SK-N-MC (cell line): Measurements from ENCODE around the gene POLD4.
A peak's percentile ranks its signal among the peaks of the same experiment; 100 is the strongest.
"Not testable (repeated sequence)": the region's sequence is repeated elsewhere in the genome, so short reads cannot be mapped to it uniquely, and the experiment has no call there.

Experiments used
- DNase-seq: peaks from one replicate; pipeline ENCODE4 v3.0.0-alpha.2; 2011; ENCODE audit warnings: low read depth, low spot score
- H3K27ac ChIP-seq: fragments of 200-600 bp; sonication (generic); 2 replicates; pipeline ENCODE4 v1.5.1; 2016; ENCODE audit warnings: mixed run types
- H3K36me3 ChIP-seq: fragments of 200-600 bp; sonication (generic); 2 replicates; pipeline ENCODE4 v1.6.1; 2017; ENCODE audit warnings: antibody characterized with exemption, low read length, mixed read lengths; ENCODE audit not compliant: insufficient read depth
- H3K4me3 ChIP-seq: fragments of 200-600 bp; sonication (generic); 2 replicates; pipeline ENCODE4 v1.5.1; 2016
- H3K9ac ChIP-seq: fragments of 200-600 bp; sonication (generic); 2 replicates; pipeline ENCODE4 v1.8.0; 2017; ENCODE audit warnings: mixed run types, mixed read lengths; ENCODE audit not compliant: insufficient read length
- H3K9me3 ChIP-seq: fragments of 200-600 bp; sonication (generic); 2 replicates; pipeline ENCODE4 v1.6.1; 2017; ENCODE audit warnings: low read depth, mild to moderate bottlenecking, antibody characterized with exemption, low read length, moderate library complexity, mixed read lengths
- EZH2 ChIP-seq: fragments of 200-600 bp; sonication (generic); IDR thresholded peaks from one replicate; pipeline ENCODE4 v1.6.1; 2017; ENCODE audit warnings: antibody characterized with exemption
- FOXP2 ChIP-seq: optimal IDR thresholded peaks from 2 replicates; pipeline ENCODE3; 2011; ENCODE audit warnings: mild to moderate bottlenecking, moderate library complexity; ENCODE audit not compliant: insufficient read depth; ENCODE audit errors: extremely low read length, control extremely low read depth
- POLR2AphosphoS5 ChIP-seq: IDR thresholded peaks from 2 replicates; pipeline ENCODE4 v1.6.1; 2012; ENCODE audit warnings: mild to moderate bottlenecking, low read depth, low read length, borderline replicate concordance

POLD4 gene

GRCh38 chr11:67353317-67354074 is at the start of gene POLD4:
POLD4 (minus strand) TSS chr11:67353546; CDS start chr11:67353399, 147 bp downstream.
- Histone ChIP-seq H3K27ac (peak within 1 kb of the TSS; percentile 62), H3K9me3 (no peaks in the 10 kb centered on the region), H3K9ac (peak within 1 kb of the TSS; percentile 64), H3K36me3 (no peaks in the 10 kb centered on the region), H3K4me3 (peak within 1 kb of the TSS; percentile 87)
- DNase-seq, result no peak
- no peak for TF ChIP-seq EZH2
- TF ChIP-seq POLR2AphosphoS5, result no peak
- no peak for TF ChIP-seq FOXP2

- H3K9me3 ChIP-seq, H3K9ac ChIP-seq, H3K27ac ChIP-seq, H3K4me3 ChIP-seq, DNase-seq: not testable (repeated sequence)
- peaks cover 18% of the 10 kb centered on the region; the same call in 1 of the 2 replicates for H3K36me3 ChIP-seq
Measured at GRCh38 chr11:67403085-67403484, 49.7 kb upstream of the POLD4 start.

DNA sequence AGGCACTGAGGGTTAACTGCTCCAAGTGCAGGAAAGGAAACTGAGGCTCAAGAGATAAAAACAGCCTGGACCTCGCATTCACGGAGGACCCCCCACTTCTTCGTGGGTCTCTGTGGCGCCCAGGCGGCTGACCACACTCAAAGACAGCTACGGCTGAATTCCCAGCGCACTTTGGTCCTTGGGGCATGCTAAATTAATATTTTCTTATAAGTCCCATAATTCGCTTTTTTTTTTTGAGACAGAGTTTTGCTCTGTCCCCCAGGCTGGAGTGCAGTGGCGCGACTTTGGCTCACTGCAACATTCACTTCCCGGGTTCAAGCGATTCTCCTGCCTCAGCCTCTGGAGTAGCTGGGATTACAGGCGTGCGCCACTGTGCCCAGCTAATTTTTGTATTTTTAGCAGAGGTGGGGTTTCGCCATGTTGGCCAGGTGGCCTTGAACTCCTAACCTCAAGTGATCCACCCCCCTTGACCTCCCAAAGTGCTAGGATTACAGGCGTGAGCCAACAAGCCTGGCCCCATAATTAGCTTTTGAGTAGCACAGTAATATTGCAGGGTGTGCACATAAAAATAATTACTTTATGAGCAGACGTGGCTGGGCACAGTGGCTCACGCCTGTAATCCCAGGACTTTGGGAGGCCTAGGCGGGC is 49.0 kb upstream of the POLD4 start:
- H3K36me3 ChIP-seq, result peaks cover 26% of the 10 kb centered on the region
- H3K4me3 ChIP-seq, result peak overlapping the region; percentile 72
- DNase-seq, H3K9me3 ChIP-seq: not testable (repeated sequence)
- H3K27ac ChIP-seq, result peak overlapping the region; percentile 94
- peak overlapping the region; percentile 66 for H3K9ac ChIP-seq

DNA sequence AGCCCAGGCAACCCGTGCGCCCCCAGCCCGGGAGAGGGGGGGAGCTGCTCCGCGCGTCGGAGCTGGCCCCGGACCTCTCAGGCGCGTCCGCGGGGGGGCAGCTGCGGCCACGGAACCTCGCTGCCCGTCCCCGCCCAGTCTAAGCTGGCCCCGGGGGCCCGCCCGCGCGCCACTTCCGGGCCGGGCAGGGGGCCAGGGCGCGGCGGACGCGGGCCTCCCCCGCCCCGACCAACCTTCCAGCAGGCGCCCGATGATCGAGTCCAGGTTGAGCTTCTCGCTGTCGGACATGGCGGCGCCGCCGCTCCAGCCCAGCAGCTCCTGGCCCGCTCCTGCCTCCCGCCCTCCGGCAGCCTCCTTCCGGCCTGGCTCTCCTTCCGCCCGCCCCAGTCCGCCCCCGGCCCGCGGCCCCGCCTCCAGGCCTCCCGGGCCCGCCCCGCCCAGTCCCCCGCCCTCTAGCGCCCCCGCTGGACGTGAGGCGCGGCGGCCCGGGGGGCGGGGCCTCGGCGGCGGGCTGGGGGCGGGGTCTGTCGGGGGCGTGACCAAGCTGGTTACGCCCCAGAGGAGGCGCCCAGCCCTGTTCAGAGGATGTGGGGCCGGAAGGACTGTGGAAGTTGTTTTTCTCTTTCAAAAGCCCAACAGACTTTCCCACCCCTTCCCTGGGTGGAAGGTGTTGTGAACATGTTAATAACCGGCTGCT is 48.3 kb upstream of the POLD4 start, which contains the start of gene PPP1CA:
PPP1CA (minus strand) TSS at position 364 of the 697 bp plus-strand sequence; CDS start at position 288, 76 bp downstream.
- H3K9ac ChIP-seq, result peak within 1 kb of the TSS; percentile 88
- H3K4me3 ChIP-seq, result peak within 1 kb of the TSS; percentile 83
- H3K27ac ChIP-seq, result peak within 1 kb of the TSS; percentile 94
- no peak for DNase-seq
- no peak for TF ChIP-seq EZH2
- peak; percentile 72; the same call in 1 of the 2 replicates for TF ChIP-seq POLR2AphosphoS5
- no peaks in the 10 kb centered on the region for H3K9me3 ChIP-seq
- H3K36me3 ChIP-seq, result peaks cover 32% of the 10 kb centered on the region

GRCh38 chr11:67400942-67401494 is 47.7 kb upstream of the POLD4 start:
- H3K9me3 ChIP-seq, result no peaks in the 10 kb centered on the region
- no peak for DNase-seq
- H3K9ac ChIP-seq, result peak overlapping the region; percentile 88
- peaks cover 38% of the 10 kb centered on the region for H3K36me3 ChIP-seq
- no peak overlapping the region; the same call in 1 of the 2 replicates for H3K27ac ChIP-seq
- peak overlapping the region; percentile 83 for H3K4me3 ChIP-seq
- no peak for TF ChIP-seq POLR2AphosphoS5
- TF ChIP-seq FOXP2, result no peak
- no peak for TF ChIP-seq EZH2

GRCh38 chr11:67400251-67400941 is 47.0 kb upstream of the POLD4 start:
- Histone ChIP-seq H3K36me3 (peaks cover 43% of the 10 kb centered on the region), H3K27ac (no peak overlapping the region), H3K9me3 (no peaks in the 10 kb centered on the region), H3K4me3 (peak overlapping the region; percentile 83), H3K9ac (peak overlapping the region; percentile 88)
- TF ChIP-seq POLR2AphosphoS5 (peak; percentile 20; the same call in 1 of the 2 replicates), EZH2 (no peak)
- DNase-seq, result no peak

GRCh38 chr11:67398661-67399563 is 45.6 kb upstream of the POLD4 start:
- no peak for DNase-seq
- Histone ChIP-seq H3K9ac (no peak overlapping the region), H3K36me3 (peaks cover 48% of the 10 kb centered on the region), H3K4me3 (no peak overlapping the region), H3K9me3 (no peaks in the 10 kb centered on the region), H3K27ac (no peak overlapping the region)
- TF ChIP-seq EZH2 (no peak), FOXP2 (no peak), POLR2AphosphoS5 (no peak)
